ENCODE data around the gene DGKI. TPM values are rescaled to one million over a fixed set of nuclear protein-coding genes. Genes with fewer than 3 reads are reported as not detected.

Gene DGKI
- total and polyA plus RNA-seq, 7 donors = under 0.01 to 0.56 (median 0.44) TPM; not detected in 2

DNA sequence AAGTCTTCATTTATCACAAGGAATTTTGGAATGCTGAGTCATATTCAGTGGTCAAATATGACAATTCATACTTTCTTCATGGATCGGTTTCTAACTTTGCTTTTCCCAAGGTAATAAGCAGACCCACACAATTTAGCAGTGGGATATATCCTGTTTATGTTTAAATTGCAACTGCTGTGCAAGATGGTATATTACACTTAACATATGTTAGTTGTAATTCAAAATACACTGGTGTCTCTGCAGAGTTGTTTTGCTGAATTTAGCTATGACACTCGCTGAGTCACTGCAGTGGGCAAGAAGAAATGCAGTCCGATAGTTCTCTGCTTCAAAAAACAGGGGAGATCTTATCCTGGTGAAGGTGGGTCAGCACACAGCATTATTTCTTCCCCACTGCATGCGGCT is 308.4 kb downstream of the DGKI start:
- TF ChIP-seq, protein P1, sequence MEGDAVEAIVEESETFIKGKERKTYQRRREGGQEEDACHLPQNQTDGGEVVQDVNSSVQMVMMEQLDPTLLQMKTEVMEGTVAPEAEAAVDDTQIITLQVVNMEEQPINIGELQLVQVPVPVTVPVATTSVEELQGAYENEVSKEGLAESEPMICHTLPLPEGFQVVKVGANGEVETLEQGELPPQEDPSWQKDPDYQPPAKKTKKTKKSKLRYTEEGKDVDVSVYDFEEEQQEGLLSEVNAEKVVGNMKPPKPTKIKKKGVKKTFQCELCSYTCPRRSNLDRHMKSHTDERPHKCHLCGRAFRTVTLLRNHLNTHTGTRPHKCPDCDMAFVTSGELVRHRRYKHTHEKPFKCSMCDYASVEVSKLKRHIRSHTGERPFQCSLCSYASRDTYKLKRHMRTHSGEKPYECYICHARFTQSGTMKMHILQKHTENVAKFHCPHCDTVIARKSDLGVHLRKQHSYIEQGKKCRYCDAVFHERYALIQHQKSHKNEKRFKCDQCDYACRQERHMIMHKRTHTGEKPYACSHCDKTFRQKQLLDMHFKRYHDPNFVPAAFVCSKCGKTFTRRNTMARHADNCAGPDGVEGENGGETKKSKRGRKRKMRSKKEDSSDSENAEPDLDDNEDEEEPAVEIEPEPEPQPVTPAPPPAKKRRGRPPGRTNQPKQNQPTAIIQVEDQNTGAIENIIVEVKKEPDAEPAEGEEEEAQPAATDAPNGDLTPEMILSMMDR (IDR thresholded peaks at IDR 0.05) = no peak
- H3K36me3 ChIP-seq (ENCODE audit: insufficient read depth in 1 of 2, low read depth in 1 of 2) = no peaks in the 10 kb centered on the region

DNA sequence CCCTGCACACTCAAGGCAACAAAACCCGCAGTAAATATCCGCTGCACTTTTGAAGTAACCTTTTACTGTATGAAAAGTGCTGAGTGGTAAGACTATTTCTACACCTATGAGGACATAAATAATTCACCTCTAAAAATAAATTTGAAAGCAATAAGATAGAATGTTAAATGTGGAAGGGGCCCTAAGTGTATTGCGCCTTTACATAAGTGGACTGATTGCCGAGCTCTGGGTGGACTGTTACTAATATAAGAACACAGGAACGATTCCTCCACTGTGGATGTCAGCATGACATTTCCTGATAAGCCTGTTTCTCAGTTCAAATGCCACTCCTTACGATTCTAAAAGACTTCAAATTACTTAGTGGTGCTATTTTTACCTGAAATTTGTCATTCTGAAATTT is 311.2 kb downstream of the DGKI start:
- no peak overlapping the region for H3K4me3 ChIP-seq
- TF ChIP-seq, protein P1 (IDR thresholded peaks at IDR 0.05) = no peak
- no peaks in the 10 kb centered on the region for H3K36me3 ChIP-seq (ENCODE audit: insufficient read depth in 1 of 2, low read depth in 1 of 2)
- WGBS, 3 donors = 71 to 76% (median 76%) methylated on average over 6 of the region's 6 CpGs
- no peaks in the 10 kb centered on the region for H3K9me3 ChIP-seq
- H3K4me1 ChIP-seq = no peaks in the 10 kb centered on the region
- no peaks in the 10 kb centered on the region for H3K27me3 ChIP-seq (ENCODE audit: insufficient read depth in 3 of 3, low read length in 2 of 3)
- DNase-seq (no peak), ATAC-seq (no peak)
- H3K27ac ChIP-seq = no peak overlapping the region
- intact Hi-C loops (cut with DNase I) = no loop called here

More for the DNA sequence above, 308.4 kb downstream of the DGKI start:
- intact Hi-C loops (cut with DNase I) = no loop called here
- DNase-seq (no peak), ATAC-seq (no peak)
- H3K27me3 ChIP-seq (ENCODE audit: insufficient read depth in 3 of 3, low read length in 2 of 3) = no peaks in the 10 kb centered on the region
- WGBS, 3 donors = 76 to 83% (median 79%) methylated on average over 4 of the region's 4 CpGs
- no peaks in the 10 kb centered on the region for H3K4me1 ChIP-seq
- no peak overlapping the region for H3K27ac ChIP-seq
- no peaks in the 10 kb centered on the region for H3K9me3 ChIP-seq
- H3K4me3 ChIP-seq = no peak overlapping the region

DNA sequence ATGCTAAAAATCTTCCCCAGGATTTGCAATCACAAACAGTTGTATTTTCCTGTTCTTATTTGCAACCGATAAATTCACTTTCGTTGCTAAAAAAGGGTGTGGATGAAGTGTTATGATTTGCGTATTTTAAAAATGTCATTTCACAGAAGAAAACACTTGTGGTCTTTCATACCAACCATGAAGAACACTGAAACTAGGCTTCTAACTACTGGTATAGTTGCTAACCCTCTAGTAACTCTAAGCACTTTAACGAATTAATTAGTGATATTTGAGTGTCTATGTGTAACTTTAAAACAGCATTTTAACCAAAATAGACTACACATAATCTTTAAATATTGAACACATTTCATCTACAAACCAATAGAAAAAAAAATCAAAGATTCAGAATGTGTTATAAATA is 315.1 kb downstream of the DGKI start:
- no peak for ATAC-seq
- no peaks in the 10 kb centered on the region for H3K36me3 ChIP-seq (ENCODE audit: insufficient read depth in 1 of 2, low read depth in 1 of 2)
- H3K4me3 ChIP-seq = no peak overlapping the region
- no peak for DNase-seq
- H3K27me3 ChIP-seq (ENCODE audit: insufficient read depth in 3 of 3, low read length in 2 of 3) = no peaks in the 10 kb centered on the region
- H3K4me1 ChIP-seq = no peaks in the 10 kb centered on the region
- intact Hi-C loops (cut with DNase I) = no loop called here
- 87 to 89% (median 88%) methylated on average over 4 of the region's 4 CpGs for WGBS, 3 donors
- no peaks in the 10 kb centered on the region for H3K9me3 ChIP-seq
- no peak overlapping the region for H3K27ac ChIP-seq
- TF ChIP-seq, protein P1 (IDR thresholded peaks at IDR 0.05) = no peak

DNA sequence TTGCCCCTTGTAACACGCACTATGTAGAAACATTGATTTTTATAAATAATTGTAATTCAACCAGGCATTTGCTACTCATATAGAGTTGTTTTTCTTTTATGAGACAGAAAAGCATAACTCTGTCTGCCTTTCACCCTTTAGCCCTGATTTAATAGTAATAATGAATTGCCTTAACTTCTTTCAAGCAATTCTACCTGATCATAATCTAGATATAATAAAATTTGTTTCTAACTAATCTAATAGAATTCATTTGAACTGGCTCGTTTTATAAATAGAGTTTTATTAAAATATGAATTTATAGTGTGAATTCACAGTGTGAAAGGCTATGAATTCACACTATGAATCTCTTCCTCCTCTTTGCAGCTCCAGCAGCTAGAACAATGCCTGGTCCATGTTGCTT is 319.1 kb downstream of the DGKI start:
- intact Hi-C loops (cut with DNase I) = no loop called here

DNA sequence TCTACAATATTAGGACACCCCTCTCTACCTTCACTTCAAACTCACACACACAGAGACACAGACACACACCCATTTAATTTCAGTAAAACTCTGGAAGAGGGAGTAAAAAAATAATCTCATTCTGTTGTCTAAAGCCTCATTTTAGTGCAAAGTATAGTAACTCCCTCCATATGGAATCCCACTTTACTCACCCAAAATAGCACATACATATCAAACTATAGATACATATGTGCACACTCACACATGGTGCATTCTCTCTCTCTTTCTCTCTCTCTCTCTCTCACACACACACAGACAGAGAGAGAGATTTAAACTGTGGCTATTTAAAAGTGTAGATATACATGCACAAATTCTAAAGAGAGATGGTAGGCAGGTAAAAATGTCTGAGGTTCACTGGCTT is 323.6 kb downstream of the DGKI start:
- H3K9me3 ChIP-seq = no peaks in the 10 kb centered on the region
- intact Hi-C loops (cut with DNase I) = no loop called here
- no peaks in the 10 kb centered on the region for H3K4me1 ChIP-seq
- no peak overlapping the region for H3K27ac ChIP-seq
- ATAC-seq (no peak), DNase-seq (no peak)
- no peaks in the 10 kb centered on the region for H3K27me3 ChIP-seq (ENCODE audit: insufficient read depth in 3 of 3, low read length in 2 of 3)
- no peaks in the 10 kb centered on the region for H3K36me3 ChIP-seq (ENCODE audit: insufficient read depth in 1 of 2, low read depth in 1 of 2)
- no peak overlapping the region for H3K4me3 ChIP-seq
- TF ChIP-seq, protein P1 (IDR thresholded peaks at IDR 0.05) = no peak

More for the DNA sequence above, 319.1 kb downstream of the DGKI start:
- Histone ChIP-seq H3K4me1 (no peaks in the 10 kb centered on the region), H3K36me3 (ENCODE audit: insufficient read depth in 1 of 2, low read depth in 1 of 2) (no peaks in the 10 kb centered on the region), H3K4me3 (no peak overlapping the region), H3K27ac (no peak overlapping the region), H3K27me3 (ENCODE audit: insufficient read depth in 3 of 3, low read length in 2 of 3) (no peaks in the 10 kb centered on the region), H3K9me3 (no peaks in the 10 kb centered on the region)
- TF ChIP-seq, protein P1 (IDR thresholded peaks at IDR 0.05) = no peak
- WGBS, 3 donors = 64 to 69% (median 65%) methylated on average over 2 of the region's 2 CpGs
- ATAC-seq (no peak), DNase-seq (no peak)
